OCI-LY7 (cell line): ENCODE measurements around the gene C22orf42. TPM values are rescaled to one million over a fixed set of nuclear protein-coding genes. Genes with fewer than 3 reads are reported as not detected.

Source experiments
- BruUV-seq: library from RNA; stranded (reverse); fragments of 400-500 nt; replicated peaks from 2 replicates; lab custom pipeline; 2021; lab: Mats Ljungman, UMichigan
- CTCF ChIA-PET: fragments of 300-600 bp; sonication (Branson Sonifier 250); formaldehyde crosslinking; loops from one replicate; lab custom pipeline; 2022; ENCODE audit warnings: antibody characterized with exemption; ENCODE audit not compliant: unreplicated experiment; lab: Charles Lee
- POLR2A ChIA-PET: fragments of 300-600 bp; sonication (Branson Sonifier 250); formaldehyde crosslinking; loops from one replicate; lab custom pipeline; 2022; ENCODE audit warnings: antibody characterized with exemption; lab: Charles Lee
- DNase-seq: peaks from one replicate; pipeline ENCODE4 v3.0.0-alpha.2; 2015; ENCODE audit warnings: low spot score
- H2AFZ ChIP-seq: fragments of 200-600 bp; sonication (generic), shearing (Covaris generic); 2 replicates; pipeline ENCODE4 v1.6.1; 2014; ENCODE audit warnings: mild to moderate bottlenecking, antibody characterized with exemption, low read length, moderate library complexity
- H3K27ac ChIP-seq: fragments of 200-600 bp; sonication (generic); 2 replicates; pipeline ENCODE4 v1.5.1; 2014; ENCODE audit warnings: mixed run types, low read depth, mild to moderate bottlenecking, moderate library complexity, low read length, inconsistent platforms; ENCODE audit not compliant: poor library complexity, severe bottlenecking
- H3K36me3 ChIP-seq: fragments of 200-600 bp; sonication (generic); 2 replicates; pipeline ENCODE4 v1.6.1; 2014; ENCODE audit warnings: mild to moderate bottlenecking, antibody characterized with exemption, low read length, moderate library complexity, mixed read lengths; ENCODE audit not compliant: insufficient read depth
- H3K4me1 ChIP-seq: fragments of 200-600 bp; sonication (generic); 2 replicates; pipeline ENCODE4 v1.5.1; 2014; ENCODE audit warnings: mild to moderate bottlenecking, low read length; ENCODE audit not compliant: insufficient read depth, poor library complexity, severe bottlenecking
- H3K4me2 ChIP-seq: fragments of 200-600 bp; sonication (generic); 2 replicates; pipeline ENCODE4 v1.6.1; 2014; ENCODE audit warnings: mild to moderate bottlenecking, low read length
- H3K4me3 ChIP-seq: fragments of 200-600 bp; sonication (generic); 2 replicates; pipeline ENCODE4 v1.5.1; 2014; ENCODE audit warnings: mild to moderate bottlenecking, low read depth, low read length; ENCODE audit not compliant: poor library complexity, severe bottlenecking
- H3K79me2 ChIP-seq: fragments of 200-600 bp; sonication (generic); 2 replicates; pipeline ENCODE4 v1.6.1; 2016; ENCODE audit warnings: low read depth, mild to moderate bottlenecking, low read length, moderate library complexity, mixed read lengths; ENCODE audit not compliant: insufficient read depth
- H3K9me2 ChIP-seq: fragments of 200-600 bp; sonication (generic); 2 replicates; pipeline ENCODE4 v1.6.1; 2016; ENCODE audit warnings: mild to moderate bottlenecking, low read length, mixed read lengths; ENCODE audit not compliant: insufficient read depth
- H3K9me3 ChIP-seq: fragments of 200-600 bp; sonication (generic); 2 replicates; pipeline ENCODE4 v1.6.1; 2014; ENCODE audit warnings: mild to moderate bottlenecking, mixed run types, low read length, mixed read lengths
- H4K20me1 ChIP-seq: fragments of 200-600 bp; sonication (generic); 2 replicates; pipeline ENCODE4 v1.6.1; 2014; ENCODE audit warnings: mild to moderate bottlenecking, antibody characterized with exemption, low read length, moderate library complexity, mixed read lengths; ENCODE audit not compliant: insufficient read depth
- EZH2phosphoT487 ChIP-seq: fragments of 200-600 bp; sonication (generic); IDR thresholded peaks from 2 replicates; pipeline ENCODE4 v1.6.1; 2018; ENCODE audit warnings: low read depth, borderline replicate concordance, mild to moderate bottlenecking, mixed run types, antibody characterized with exemption, low read length, moderate library complexity, mixed read lengths
- intact Hi-C: fragments of 100-400 bp; cut with micrococcal nuclease; formaldehyde crosslinking; loops from one replicate; pipeline ENCODE4 v1.10.0; 2022; ENCODE audit not compliant: unreplicated experiment
- total RNA-seq, 2 experiments: library from RNA; depleted of rRNA in 1 of 2; stranded (reverse); fragments of >200 nt in 1 of 2; shearing (Covaris generic) in 1 of 2; gene quantifications; 2 replicates each; pipeline ENCODE4 v1.2.3, GENCODE V29; 2014 to 2022
- TF ChIP-seq, protein P1 (sequence below): fragments of 200-600 bp; sonication (generic); conservative IDR thresholded peaks from 2 replicates; pipeline ENCODE4 v1.5.1; 2014; ENCODE audit warnings: mild to moderate bottlenecking, antibody characterized with exemption, low read length, moderate library complexity, mixed read lengths

C22orf42 gene
- total RNA-seq, 2 experiments from 2014 or later: not detected

DNA sequence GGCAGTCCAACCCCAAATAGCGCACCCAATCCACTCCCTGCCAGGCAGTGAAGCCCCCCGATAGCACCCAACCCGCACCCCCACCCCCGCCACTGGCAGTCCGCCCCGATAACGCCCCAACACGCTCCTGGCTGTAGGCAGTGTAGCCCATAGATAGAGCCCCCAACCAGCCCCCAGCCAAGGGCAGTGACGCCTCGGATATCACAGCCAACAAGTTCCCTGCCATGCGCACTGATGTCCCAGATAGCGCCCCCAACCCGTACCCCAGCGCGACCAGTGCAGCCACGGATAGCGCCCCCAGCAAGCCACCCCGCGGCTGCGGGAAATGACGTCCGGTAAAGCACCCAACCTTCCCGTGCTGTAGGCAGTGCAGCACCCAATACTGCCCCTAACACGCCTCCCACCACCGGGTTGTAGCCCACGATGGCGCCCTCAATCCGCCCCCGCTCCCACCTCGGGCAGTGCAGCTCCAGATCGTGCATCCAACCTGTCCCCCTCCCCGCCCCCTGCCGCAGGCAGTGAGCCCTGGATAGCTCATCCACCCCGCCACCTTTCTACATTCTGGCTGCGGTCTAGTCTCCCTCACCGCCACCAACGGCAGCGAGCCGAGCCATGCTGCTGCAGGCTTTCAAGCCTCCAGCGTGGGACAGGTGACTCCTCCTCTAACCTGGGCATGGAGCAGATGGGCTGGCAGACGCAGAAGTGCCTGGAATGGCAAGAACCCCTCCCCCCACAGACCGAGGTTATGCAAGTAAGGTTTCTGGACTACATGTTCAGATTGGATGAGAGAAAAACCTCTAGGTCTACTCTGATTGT is 45.1 kb upstream of the C22orf42 start:
- Histone ChIP-seq H3K4me2 (no peak overlapping the region), H3K4me3 (no peak overlapping the region)

DNA sequence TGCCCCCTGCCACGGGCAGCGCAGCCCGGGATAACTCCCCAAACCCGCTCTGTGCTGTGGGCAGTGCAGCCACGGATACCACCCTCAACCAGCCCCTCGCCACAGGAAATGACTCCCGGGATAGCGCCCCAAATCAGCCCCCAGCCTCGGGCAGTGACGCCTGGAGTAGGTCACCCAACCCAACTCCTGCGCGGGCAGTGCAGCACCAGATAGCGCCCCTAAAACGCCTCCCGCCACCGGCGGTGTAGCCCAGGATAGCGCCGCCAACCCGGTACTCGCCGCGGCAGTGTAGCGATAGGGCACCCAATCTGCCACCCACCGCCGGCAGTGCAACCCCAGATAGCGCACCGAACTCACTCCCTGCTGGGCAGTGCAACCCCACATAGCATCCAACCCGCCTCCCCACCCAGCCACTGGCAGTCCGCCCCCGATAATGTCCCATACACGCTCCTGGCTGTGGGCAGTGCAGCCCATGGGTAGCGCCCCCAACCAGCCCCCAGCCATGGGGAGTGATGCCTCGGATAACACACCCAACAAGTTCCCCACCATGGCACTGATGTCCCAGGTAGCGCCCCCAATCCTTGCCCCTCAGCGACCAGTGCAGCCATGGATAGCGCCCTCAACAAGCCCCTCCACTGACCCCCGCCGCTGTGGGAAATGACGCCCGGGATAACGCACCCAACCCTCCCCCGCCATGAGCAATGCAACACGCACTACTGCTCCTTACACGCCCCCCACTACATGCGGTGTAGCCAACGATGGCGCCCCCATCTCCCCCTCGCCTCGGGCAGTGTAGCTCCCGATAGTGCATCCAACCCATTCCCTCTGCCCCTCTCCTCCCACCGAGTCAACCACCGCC is 44.3 kb upstream of the C22orf42 start:
- TF ChIP-seq, protein P1, sequence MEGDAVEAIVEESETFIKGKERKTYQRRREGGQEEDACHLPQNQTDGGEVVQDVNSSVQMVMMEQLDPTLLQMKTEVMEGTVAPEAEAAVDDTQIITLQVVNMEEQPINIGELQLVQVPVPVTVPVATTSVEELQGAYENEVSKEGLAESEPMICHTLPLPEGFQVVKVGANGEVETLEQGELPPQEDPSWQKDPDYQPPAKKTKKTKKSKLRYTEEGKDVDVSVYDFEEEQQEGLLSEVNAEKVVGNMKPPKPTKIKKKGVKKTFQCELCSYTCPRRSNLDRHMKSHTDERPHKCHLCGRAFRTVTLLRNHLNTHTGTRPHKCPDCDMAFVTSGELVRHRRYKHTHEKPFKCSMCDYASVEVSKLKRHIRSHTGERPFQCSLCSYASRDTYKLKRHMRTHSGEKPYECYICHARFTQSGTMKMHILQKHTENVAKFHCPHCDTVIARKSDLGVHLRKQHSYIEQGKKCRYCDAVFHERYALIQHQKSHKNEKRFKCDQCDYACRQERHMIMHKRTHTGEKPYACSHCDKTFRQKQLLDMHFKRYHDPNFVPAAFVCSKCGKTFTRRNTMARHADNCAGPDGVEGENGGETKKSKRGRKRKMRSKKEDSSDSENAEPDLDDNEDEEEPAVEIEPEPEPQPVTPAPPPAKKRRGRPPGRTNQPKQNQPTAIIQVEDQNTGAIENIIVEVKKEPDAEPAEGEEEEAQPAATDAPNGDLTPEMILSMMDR: no peak
- TF ChIP-seq EZH2phosphoT487: no peak
- no TSS peak for BruUV-seq
- Histone ChIP-seq H3K4me1 (no peaks in the 10 kb centered on the region), H3K9me2 (no peaks in the 10 kb centered on the region), H3K4me2 (no peak overlapping the region), H3K9me3 (no peaks in the 10 kb centered on the region), H2AFZ (no peak overlapping the region), H3K36me3 (no peaks in the 10 kb centered on the region), H3K79me2 (no peaks in the 10 kb centered on the region), H3K27ac (no peak overlapping the region), H3K4me3 (no peak overlapping the region), H4K20me1 (no peaks in the 10 kb centered on the region)
- ChIA-PET CTCF (no interaction called here), POLR2A (no interaction called here)
- intact Hi-C loops: loop anchor here (10.0 kb wide), 1 partner anchor 271 kb away; the partner anchor contains the start of gene FBXO7
- DNase-seq: no peak

More for the DNA sequence above, 45.1 kb upstream of the C22orf42 start:
- ChIA-PET CTCF (no interaction called here), POLR2A (no interaction called here)
- no peaks in the 10 kb centered on the region for H3K4me1 ChIP-seq
- no peaks in the 10 kb centered on the region for H4K20me1 ChIP-seq
- H2AFZ ChIP-seq: no peak overlapping the region
- no peak overlapping the region for H3K27ac ChIP-seq
- intact Hi-C loops: loop anchor here (10.0 kb wide), 1 partner anchor 271 kb away; the partner anchor contains the start of gene FBXO7
- no peaks in the 10 kb centered on the region for H3K36me3 ChIP-seq
- TF ChIP-seq EZH2phosphoT487: no peak
- TF ChIP-seq, protein P1: no peak
- no peaks in the 10 kb centered on the region for H3K9me3 ChIP-seq
- no peaks in the 10 kb centered on the region for H3K9me2 ChIP-seq
- H3K79me2 ChIP-seq: no peaks in the 10 kb centered on the region
- DNase-seq: no peak
- BruUV-seq: no TSS peak
